Natural killer cell (primary cell): ENCODE results near the gene SYNGR3. TPM values are rescaled to one million over a fixed set of nuclear protein-coding genes. Genes with fewer than 3 reads are reported as not detected.

ENCODE experiments used
- ATAC-seq, 3 donors: fragments of 150-1000 bp in 2 of 3; fragments of 200-7000 bp in 1 of 3; cut with Tn5 transposase; 1 replicate in 1 of 3; 2 replicates in 2 of 3; pipeline ENCODE4 v1.10.0; 2021; ENCODE audit warnings: mild to moderate bottlenecking in 2 of 3, moderate library complexity in 2 of 3
- DNase-seq, 2 donors: peaks; one replicate each; pipeline versions ENCODE4 v3.0.0 to v3.0.0-alpha.2; 2013 to 2021; ENCODE audit warnings: mixed read lengths in 1 of 2
- H3K27ac ChIP-seq: one replicate; pipeline ENCODE4 v1.5.1; 2013; ENCODE audit warnings: mild to moderate bottlenecking, low read length
- H3K27me3 ChIP-seq: one replicate; pipeline ENCODE4 v1.6.1; 2013; ENCODE audit warnings: low read length; ENCODE audit not compliant: control insufficient read depth, insufficient read depth
- H3K36me3 ChIP-seq: one replicate; pipeline ENCODE4 v1.6.1; 2013; ENCODE audit warnings: low read length; ENCODE audit not compliant: control insufficient read depth, insufficient read depth
- H3K4me1 ChIP-seq: one replicate; pipeline ENCODE4 v1.6.1; 2013; ENCODE audit warnings: low read length; ENCODE audit not compliant: control insufficient read depth, insufficient read depth
- H3K4me3 ChIP-seq: one replicate; pipeline ENCODE4 v1.5.1; 2013; ENCODE audit warnings: low read length
- H3K9me3 ChIP-seq: one replicate; pipeline ENCODE4 v1.6.1; 2013; ENCODE audit warnings: low read length; ENCODE audit not compliant: control insufficient read depth, insufficient read depth
- H3K27ac Mint-ChIP-seq, 2 donors: one replicate each; pipeline ENCODE4 v1.8.0; 2022; ENCODE audit warnings: mild to moderate bottlenecking in 2 of 2, mixed read lengths in 2 of 2, moderate library complexity in 1 of 2
- H3K27me3 Mint-ChIP-seq, 2 donors: one replicate each; pipeline ENCODE4 v1.8.0; 2022; ENCODE audit warnings: low read depth in 2 of 2, mixed read lengths in 2 of 2
- H3K36me3 Mint-ChIP-seq: one replicate; pipeline ENCODE4 v1.8.0; 2022; ENCODE audit warnings: mixed read lengths
- H3K4me1 Mint-ChIP-seq, 2 donors: one replicate each; pipeline ENCODE4 v1.8.0; 2022; ENCODE audit warnings: mixed read lengths in 2 of 2
- H3K4me3 Mint-ChIP-seq: one replicate; pipeline ENCODE4 v1.8.0; 2022; ENCODE audit warnings: mild to moderate bottlenecking, moderate library complexity, mixed read lengths
- H3K9me3 Mint-ChIP-seq, 2 donors: one replicate each; pipeline ENCODE4 v1.8.0; 2022; ENCODE audit warnings: mixed read lengths in 2 of 2
- CTCF ChIP-seq: fragments of 200-600 bp; IDR thresholded peaks from one replicate; pipeline ENCODE4 v1.8.0; 2022; ENCODE audit warnings: antibody characterized with exemption
- WGBS: methylation state at CpG from one replicate; pipeline ENCODE4 v1.1.7; 2013; ENCODE audit warnings: missing lambda C conversion rate; ENCODE audit not compliant: insufficient coverage; 5-methylcytosine and 5-hydroxymethylcytosine counted together
- intact Hi-C: fragments of 100-400 bp; cut with micrococcal nuclease; formaldehyde crosslinking; loops from one replicate; pipeline ENCODE4 v1.14.2; 2022
- total RNA-seq, 4 donors: library from RNA; stranded (reverse); fragments of 120-200 nt in 1 of 4; gene quantifications; one replicate each; pipeline versions ENCODE4 v1.2.3 to v1.2.4, GENCODE V29; 2013 to 2022

Gene SYNGR3
- total RNA-seq, 3 donors from 2014 or later (not counting 1 experiment from before 2014, with no cell fraction given), result 10.3 to 19.3 (median 19.1) TPM

GRCh38 chr16:2042171-2042985 lies 52.6 kb downstream of the SYNGR3 start:
- peaks cover 2% of the 10 kb centered on the region for H3K36me3 ChIP-seq
- 93% methylated on average over 18 of the region's 22 CpGs for WGBS
- intact Hi-C loops, result no loop called here
- DNase-seq, result no peak
- no peaks in the 10 kb centered on the region for H3K9me3 Mint-ChIP-seq
- H3K4me3 Mint-ChIP-seq, result no peak overlapping the region
- H3K4me1 ChIP-seq, result peaks cover 32% of the 10 kb centered on the region
- no peaks in the 10 kb centered on the region for H3K36me3 Mint-ChIP-seq
- no peak overlapping the region for H3K4me3 ChIP-seq
- H3K27ac Mint-ChIP-seq, result no peak overlapping the region
- H3K27me3 Mint-ChIP-seq, result no peaks in the 10 kb centered on the region
- no peaks in the 10 kb centered on the region for H3K9me3 ChIP-seq
- H3K27me3 ChIP-seq, result no peaks in the 10 kb centered on the region
- TF ChIP-seq CTCF, result no peak
- peaks cover 6 to 16% of the 10 kb centered on the region in 2 donors for H3K4me1 Mint-ChIP-seq
- ATAC-seq, result no peak
- H3K27ac ChIP-seq, result no peak overlapping the region

- Histone ChIP-seq H3K36me3 (peaks cover 2% of the 10 kb centered on the region), H3K4me3 (no peak overlapping the region), H3K27me3 (no peaks in the 10 kb centered on the region), H3K4me1 (peaks cover 34% of the 10 kb centered on the region), H3K9me3 (no peaks in the 10 kb centered on the region), H3K27ac (no peak overlapping the region)
- H3K9me3 Mint-ChIP-seq, result no peaks in the 10 kb centered on the region
- no peak for ATAC-seq
- WGBS, result 92% methylated on average over 11 of the region's 11 CpGs
- intact Hi-C loops, result no loop called here
- peaks cover 6 to 17% of the 10 kb centered on the region in 2 donors for H3K4me1 Mint-ChIP-seq
- no peak for TF ChIP-seq CTCF
- H3K27me3 Mint-ChIP-seq, result no peaks in the 10 kb centered on the region
- peak overlapping the region in 1 of 2 donors; percentile 38 for H3K27ac Mint-ChIP-seq
- no peak for DNase-seq
- no peak overlapping the region for H3K4me3 Mint-ChIP-seq
- H3K36me3 Mint-ChIP-seq, result no peaks in the 10 kb centered on the region
Observed at GRCh38 chr16:2042986-2043666, 53.4 kb downstream of the SYNGR3 start.

Other genes with a start within 250 kb of the SYNGR3 start
- gene NME3, start 218.4 kb upstream of the SYNGR3 start, total RNA-seq, result 10 to 100 TPM; 40.6 to 50.3 (median 46.2) TPM
- gene EME2, start 217.2 kb upstream of the SYNGR3 start, total RNA-seq, result 10 to 100 TPM; 30.0 to 33.8 (median 30.1) TPM
- 10 to 100 TPM; 26.5 to 42.0 (median 41.4) TPM for gene MRPS34, start 216.8 kb upstream of the SYNGR3 start, total RNA-seq
- gene SPSB3, start 207.4 kb upstream of the SYNGR3 start, total RNA-seq, result 100 to 1,000 TPM; 100 to 122 (median 110) TPM
- gene NUBP2, start 207.0 kb upstream of the SYNGR3 start, total RNA-seq, result 10 to 100 TPM; 39.5 to 51.9 (median 49.4) TPM
- 1 to 10 TPM in 1 of 3 donors, under 1 TPM in 2; 0.47 to 1.1 (median 0.70) TPM for gene IGFALS, start 196.3 kb upstream of the SYNGR3 start, total RNA-seq
- 10 to 100 TPM; 27.8 to 38.4 (median 37.5) TPM for gene HAGH, start 163.1 kb upstream of the SYNGR3 start, total RNA-seq
- 10 to 100 TPM in 1 of 3 donors, 1 to 10 TPM in 2; 5.3 to 10.6 (median 7.4) TPM for gene FAHD1, start 162.8 kb upstream of the SYNGR3 start, total RNA-seq
- gene MEIOB, start 117.8 kb upstream of the SYNGR3 start, total RNA-seq, result not detected
- gene HS3ST6, start 71.6 kb upstream of the SYNGR3 start, total RNA-seq, result not detected
- 10 to 100 TPM; 10.8 to 19.9 (median 14.8) TPM for gene MSRB1, start 46.8 kb upstream of the SYNGR3 start, total RNA-seq
- gene RPL3L, start 35.3 kb upstream of the SYNGR3 start, total RNA-seq, result not detected
- 10 to 100 TPM; 54.5 to 61.1 (median 59.5) TPM for gene NDUFB10, start 30.4 kb upstream of the SYNGR3 start, total RNA-seq
- 1,000 to 10,000 TPM; 1,124 to 1,385 (median 1,274) TPM for gene RPS2, start 25.1 kb upstream of the SYNGR3 start, total RNA-seq
- gene RNF151, start 23.1 kb upstream of the SYNGR3 start, total RNA-seq, result not detected
- 10 to 100 TPM; 25.1 to 28.9 (median 28.1) TPM for gene TBL3, start 17.9 kb upstream of the SYNGR3 start, total RNA-seq
- not detected for gene NOXO1, start 8.5 kb upstream of the SYNGR3 start, total RNA-seq
- gene GFER, start 5.8 kb upstream of the SYNGR3 start, total RNA-seq, result 10 to 100 TPM; 23.8 to 29.5 (median 24.6) TPM
- gene ZNF598, start 19.9 kb downstream of the SYNGR3 start, total RNA-seq, result 10 to 100 TPM; 56.1 to 71.6 (median 58.2) TPM
- under 1 TPM in 1 of 3 donors, not detected in 2; 0.80 TPM for gene NPW, start 29.8 kb downstream of the SYNGR3 start, total RNA-seq
- 1 to 10 TPM; 4.3 to 7.1 (median 5.6) TPM for gene NHERF2, start 36.9 kb downstream of the SYNGR3 start, total RNA-seq
- gene NTHL1, start 57.9 kb downstream of the SYNGR3 start, total RNA-seq, result 10 to 100 TPM in 1 of 3 donors, 1 to 10 TPM in 2; 8.7 to 12.9 (median 9.7) TPM
- gene TSC2, start 58.0 kb downstream of the SYNGR3 start, total RNA-seq, result 100 to 1,000 TPM; 135 to 197 (median 161) TPM
- 100 to 1,000 TPM in 1 of 3 donors, 10 to 100 TPM in 2; 87.0 to 105 (median 99.1) TPM for gene PKD1, start 145.9 kb downstream of the SYNGR3 start, total RNA-seq
- gene RAB26, start 158.7 kb downstream of the SYNGR3 start, total RNA-seq, result under 1 TPM in 2 of 3 donors, not detected in 1; 0.27 to 0.28 TPM
- 10 to 100 TPM; 29.3 to 39.1 (median 37.3) TPM for gene TRAF7, start 165.8 kb downstream of the SYNGR3 start, total RNA-seq
- gene CASKIN1, start 206.6 kb downstream of the SYNGR3 start, total RNA-seq, result not detected
- gene MLST8, start 215.5 kb downstream of the SYNGR3 start, total RNA-seq, result 10 to 100 TPM; 19.7 to 30.2 (median 27.8) TPM
- gene BRICD5, start 220.9 kb downstream of the SYNGR3 start, total RNA-seq, result 1 to 10 TPM; 3.2 to 5.2 (median 3.6) TPM
- gene PGP, start 224.9 kb downstream of the SYNGR3 start, total RNA-seq, result 10 to 100 TPM in 2 of 3 donors, 1 to 10 TPM in 1; 9.7 to 12.8 (median 12.4) TPM
- 10 to 100 TPM; 43.6 to 45.7 (median 45.7) TPM for gene E4F1, start 233.6 kb downstream of the SYNGR3 start, total RNA-seq
- gene DNASE1L2, start 246.5 kb downstream of the SYNGR3 start, total RNA-seq, result 1 to 10 TPM in 1 of 3 donors, under 1 TPM in 2; 0.19 to 1.4 (median 0.77) TPM